ENCODE results near the gene FMR1NB. TPM values are rescaled to one million over a fixed set of nuclear protein-coding genes. Genes with fewer than 3 reads are reported as not detected.

The FMR1NB gene
- total and polyA plus RNA-seq, 2 of the 4 experiments (the other 2 are of a cell fraction) = not detected

GRCh38 chrX:147957291-147957690, 23.8 kb upstream of the FMR1NB start:
- no peaks in the 10 kb centered on the region for H3K9me1 ChIP-seq (ENCODE audit: insufficient read depth, low read length)
- ATAC-seq (ENCODE audit: low read depth) (no peak), DNase-seq (no peak)
- no peak overlapping the region for H3K27ac ChIP-seq (ENCODE audit: insufficient read depth, low read length)
- H2AK9ac ChIP-seq (replicated peaks; ENCODE audit: low read depth, low read length, poor library complexity) = no peak overlapping the region
- no CpG with 5 or more reads among the region's 2 CpGs for WGBS, 2 experiments (ENCODE audit: extremely low coverage in 2 of 2, insufficient read length in 1 of 2)
- no peak overlapping the region for H2AFZ ChIP-seq (replicated peaks; ENCODE audit: low read length, poor library complexity)
- H2AK5ac ChIP-seq (ENCODE audit: low read depth, low read length) = no peak overlapping the region
- no peaks in the 10 kb centered on the region for H3K9me3 ChIP-seq (ENCODE audit: control insufficient read depth, insufficient read depth, low read length)
- H2BK120ac ChIP-seq (ENCODE audit: low read depth, low read length) = no peak overlapping the region
- ChIA-PET POLR2A (ENCODE audit: unreplicated experiment) (no interaction called here), CTCF (no interaction called here)
- in situ Hi-C loops (cut with MboI; ENCODE audit: low sequenced_read_pairs) (no loop called here), intact Hi-C loops (cut with micrococcal nuclease) (no loop called here), dilution Hi-C loops (cut with HindIII; ENCODE audit: low sequenced_read_pairs, unreplicated experiment) (no loop called here)
- no peak overlapping the region for H3K23ac ChIP-seq (ENCODE audit: low read depth, low read length)
- H2BK5ac ChIP-seq (ENCODE audit: low read depth, low read length, poor library complexity, severe bottlenecking) = no peak overlapping the region
- H3K4me3 ChIP-seq (ENCODE audit: insufficient read depth, low read depth, low read length) = no peak overlapping the region
- no peak overlapping the region for H4K91ac ChIP-seq (ENCODE audit: insufficient read depth, low read depth, low read length)
- BruUV-seq (replicated peaks) = no TSS peak
- H3K4me1 ChIP-seq (ENCODE audit: control insufficient read depth, insufficient read depth, low read length) = no peaks in the 10 kb centered on the region
- H3K36me3 ChIP-seq (ENCODE audit: control insufficient read depth, insufficient read depth, low read length) = no peaks in the 10 kb centered on the region
- H4K5ac ChIP-seq (ENCODE audit: low read depth, low read length) = no peak overlapping the region
- no peak overlapping the region for H3K4ac ChIP-seq (ENCODE audit: low read depth, low read length)
- H3K14ac ChIP-seq (replicated peaks; ENCODE audit: low read depth, low read length) = no peak overlapping the region
- H3K79me1 ChIP-seq (ENCODE audit: low read depth in 1 of 2, low read length in 2 of 2) = no peaks in the 10 kb centered on the region
- H2BK20ac ChIP-seq (ENCODE audit: low read depth, low read length) = no peak overlapping the region
- H3K27me3 ChIP-seq (ENCODE audit: control insufficient read depth, insufficient read depth, low read length) = no peaks in the 10 kb centered on the region
- no peaks in the 10 kb centered on the region for H4K20me1 ChIP-seq (ENCODE audit: insufficient read depth, low read length)
- no peak overlapping the region for H4K8ac ChIP-seq (ENCODE audit: low read depth in 2 of 2, low read length in 2 of 2)
- H2BK15ac ChIP-seq (ENCODE audit: low read depth, low read length) = no peak overlapping the region
- no peak overlapping the region for H3K4me2 ChIP-seq (ENCODE audit: low read depth, low read length)
- H3K9ac ChIP-seq (ENCODE audit: low read depth, low read length) = no peak overlapping the region
- no peak overlapping the region for H3K18ac ChIP-seq (ENCODE audit: low read depth, low read length)
- TF ChIP-seq BHLHE40 (IDR thresholded peaks at IDR 0.05; ENCODE audit: low read depth, low read length) (no peak), MAFK (IDR thresholded peaks at IDR 0.05; ENCODE audit: low read depth, low read length) (no peak), RAD21 (IDR thresholded peaks at IDR 0.05; ENCODE audit: low read length) (no peak), MAZ (IDR thresholded peaks at IDR 0.05; ENCODE audit: borderline replicate concordance, low read depth, low read length) (no peak), FOS (IDR thresholded peaks at IDR 0.05; ENCODE audit: low read depth, low read length) (no peak), RCOR1 (IDR thresholded peaks at IDR 0.05; ENCODE audit: insufficient replicate concordance, low read length) (no peak), CEBPB (IDR thresholded peaks at IDR 0.05; ENCODE audit: low read depth, low read length) (no peak), POLR2A (IDR thresholded peaks at IDR 0.05; ENCODE audit: low read depth, low read length) (no peak), MXI1 (IDR thresholded peaks at IDR 0.05; ENCODE audit: borderline replicate concordance, low read depth, low read length) (no peak), CHD1 (IDR thresholded peaks at IDR 0.05; ENCODE audit: low read depth, low read length) (no peak)
- TF ChIP-seq, protein P1, sequence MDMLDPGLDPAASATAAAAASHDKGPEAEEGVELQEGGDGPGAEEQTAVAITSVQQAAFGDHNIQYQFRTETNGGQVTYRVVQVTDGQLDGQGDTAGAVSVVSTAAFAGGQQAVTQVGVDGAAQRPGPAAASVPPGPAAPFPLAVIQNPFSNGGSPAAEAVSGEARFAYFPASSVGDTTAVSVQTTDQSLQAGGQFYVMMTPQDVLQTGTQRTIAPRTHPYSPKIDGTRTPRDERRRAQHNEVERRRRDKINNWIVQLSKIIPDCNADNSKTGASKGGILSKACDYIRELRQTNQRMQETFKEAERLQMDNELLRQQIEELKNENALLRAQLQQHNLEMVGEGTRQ (IDR thresholded peaks at IDR 0.05; ENCODE audit: low read depth, low read length) = no peak
- TF ChIP-seq, protein P2, sequence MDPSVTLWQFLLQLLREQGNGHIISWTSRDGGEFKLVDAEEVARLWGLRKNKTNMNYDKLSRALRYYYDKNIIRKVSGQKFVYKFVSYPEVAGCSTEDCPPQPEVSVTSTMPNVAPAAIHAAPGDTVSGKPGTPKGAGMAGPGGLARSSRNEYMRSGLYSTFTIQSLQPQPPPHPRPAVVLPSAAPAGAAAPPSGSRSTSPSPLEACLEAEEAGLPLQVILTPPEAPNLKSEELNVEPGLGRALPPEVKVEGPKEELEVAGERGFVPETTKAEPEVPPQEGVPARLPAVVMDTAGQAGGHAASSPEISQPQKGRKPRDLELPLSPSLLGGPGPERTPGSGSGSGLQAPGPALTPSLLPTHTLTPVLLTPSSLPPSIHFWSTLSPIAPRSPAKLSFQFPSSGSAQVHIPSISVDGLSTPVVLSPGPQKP (IDR thresholded peaks at IDR 0.05; ENCODE audit: borderline replicate concordance, low read depth, low read length) = no peak
- TF ChIP-seq, protein P3, sequence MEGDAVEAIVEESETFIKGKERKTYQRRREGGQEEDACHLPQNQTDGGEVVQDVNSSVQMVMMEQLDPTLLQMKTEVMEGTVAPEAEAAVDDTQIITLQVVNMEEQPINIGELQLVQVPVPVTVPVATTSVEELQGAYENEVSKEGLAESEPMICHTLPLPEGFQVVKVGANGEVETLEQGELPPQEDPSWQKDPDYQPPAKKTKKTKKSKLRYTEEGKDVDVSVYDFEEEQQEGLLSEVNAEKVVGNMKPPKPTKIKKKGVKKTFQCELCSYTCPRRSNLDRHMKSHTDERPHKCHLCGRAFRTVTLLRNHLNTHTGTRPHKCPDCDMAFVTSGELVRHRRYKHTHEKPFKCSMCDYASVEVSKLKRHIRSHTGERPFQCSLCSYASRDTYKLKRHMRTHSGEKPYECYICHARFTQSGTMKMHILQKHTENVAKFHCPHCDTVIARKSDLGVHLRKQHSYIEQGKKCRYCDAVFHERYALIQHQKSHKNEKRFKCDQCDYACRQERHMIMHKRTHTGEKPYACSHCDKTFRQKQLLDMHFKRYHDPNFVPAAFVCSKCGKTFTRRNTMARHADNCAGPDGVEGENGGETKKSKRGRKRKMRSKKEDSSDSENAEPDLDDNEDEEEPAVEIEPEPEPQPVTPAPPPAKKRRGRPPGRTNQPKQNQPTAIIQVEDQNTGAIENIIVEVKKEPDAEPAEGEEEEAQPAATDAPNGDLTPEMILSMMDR (conservative IDR thresholded peaks at IDR 0.05; ENCODE audit: low read depth, low read length) = no peak
- H3K56ac ChIP-seq (ENCODE audit: extremely low read depth, insufficient read depth, low read length) = no peak overlapping the region

Measured in IMR-90 (cell line).